RPMI8226 (cell line): Measurements from ENCODE around the gene TCTN2.

Experiments used
- DNase-seq: peaks from one replicate; pipeline ENCODE4 v3.0.0-alpha.2; 2015

The TCTN2 gene

GRCh38 chr12:123747309-123747708, 76.4 kb downstream of the TCTN2 start:
- no peak for DNase-seq

- no peak for DNase-seq
Observed at GRCh38 chr12:123748161-123748560, 77.2 kb downstream of the TCTN2 start.

GRCh38 chr12:123748661-123749060, 77.7 kb downstream of the TCTN2 start:
- DNase-seq = no peak

GRCh38 chr12:123749355-123749754, 78.4 kb downstream of the TCTN2 start:
- no peak for DNase-seq

GRCh38 chr12:123750159-123750656, 79.3 kb downstream of the TCTN2 start:
- DNase-seq = no peak

GRCh38 chr12:123752046-123752445, 81.1 kb downstream of the TCTN2 start:
- no peak for DNase-seq

- DNase-seq = no peak
Observed at GRCh38 chr12:123754041-123754772, 83.3 kb downstream of the TCTN2 start.

GRCh38 chr12:123757561-123757960, 86.6 kb downstream of the TCTN2 start:
- no peak for DNase-seq
